Measurements from ENCODE around the gene KLHL30. TPM values are rescaled to one million over a fixed set of nuclear protein-coding genes. Genes with fewer than 3 reads are reported as not detected.

KLHL30 gene
- total RNA-seq, 1 donor from 2014 or later: 0.71 TPM

- no peak overlapping the region for H3K27ac ChIP-seq
- no peaks in the 10 kb centered on the region for H3K36me3 ChIP-seq
- intact Hi-C loops (cut with DNase I): no loop called here
- H3K4me3 ChIP-seq: no peak overlapping the region
- peaks cover 11% of the 10 kb centered on the region for H3K4me1 ChIP-seq
- TF ChIP-seq CTCF (IDR thresholded peaks at IDR 0.05): no peak
- DNase-seq (no peak), ATAC-seq (no peak)
- H3K9me3 ChIP-seq: no peaks in the 10 kb centered on the region
- H3K27me3 ChIP-seq (ENCODE audit: low read depth): peaks cover 52% of the 10 kb centered on the region
Measured at GRCh38 chr2:238159661-238160205, 21.3 kb downstream of the KLHL30 start.

- no peak overlapping the region for H3K4me3 ChIP-seq
- H3K4me1 ChIP-seq: peaks cover 11% of the 10 kb centered on the region
- intact Hi-C loops (cut with DNase I): no loop called here
- ATAC-seq (no peak), DNase-seq (no peak)
- no peak overlapping the region for H3K27ac ChIP-seq
- no peaks in the 10 kb centered on the region for H3K9me3 ChIP-seq
- peaks cover 52% of the 10 kb centered on the region for H3K27me3 ChIP-seq (ENCODE audit: low read depth)
- TF ChIP-seq CTCF (IDR thresholded peaks at IDR 0.05): peak; percentile 11
- H3K36me3 ChIP-seq: no peaks in the 10 kb centered on the region
Measured at GRCh38 chr2:238160206-238161129, 22.0 kb downstream of the KLHL30 start.

GRCh38 chr2:238161291-238162051 is 23.0 kb downstream of the KLHL30 start:
- Histone ChIP-seq H3K27me3 (ENCODE audit: low read depth) (peaks cover 52% of the 10 kb centered on the region), H3K9me3 (no peaks in the 10 kb centered on the region), H3K27ac (no peak overlapping the region), H3K4me3 (no peak overlapping the region), H3K36me3 (no peaks in the 10 kb centered on the region), H3K4me1 (peaks cover 11% of the 10 kb centered on the region)
- no peak for TF ChIP-seq CTCF (IDR thresholded peaks at IDR 0.05)
- DNase-seq (no peak), ATAC-seq (no peak)
- intact Hi-C loops (cut with DNase I): no loop called here

- Histone ChIP-seq H3K36me3 (peaks cover under 1% of the 10 kb centered on the region), H3K9me3 (no peaks in the 10 kb centered on the region), H3K27me3 (ENCODE audit: low read depth) (peaks cover 52% of the 10 kb centered on the region), H3K4me3 (no peak overlapping the region), H3K4me1 (peaks cover 11% of the 10 kb centered on the region), H3K27ac (no peak overlapping the region)
- intact Hi-C loops (cut with DNase I): no loop called here
- no peak for DNase-seq
- no peak for TF ChIP-seq CTCF (IDR thresholded peaks at IDR 0.05)
- ATAC-seq: no peak
Measured at GRCh38 chr2:238162251-238162845, 23.9 kb downstream of the KLHL30 start.

GRCh38 chr2:238162846-238163441 is 24.5 kb downstream of the KLHL30 start:
- Histone ChIP-seq H3K36me3 (peaks cover 6% of the 10 kb centered on the region), H3K27me3 (ENCODE audit: low read depth) (peaks cover 52% of the 10 kb centered on the region), H3K9me3 (no peaks in the 10 kb centered on the region), H3K4me3 (no peak overlapping the region), H3K4me1 (peaks cover 11% of the 10 kb centered on the region), H3K27ac (no peak overlapping the region)
- TF ChIP-seq CTCF (IDR thresholded peaks at IDR 0.05): no peak
- ATAC-seq: no peak
- intact Hi-C loops (cut with DNase I): no loop called here
- DNase-seq: no peak
